Measurements from ENCODE around the gene PLCG1.

The PLCG1 gene

DNA sequence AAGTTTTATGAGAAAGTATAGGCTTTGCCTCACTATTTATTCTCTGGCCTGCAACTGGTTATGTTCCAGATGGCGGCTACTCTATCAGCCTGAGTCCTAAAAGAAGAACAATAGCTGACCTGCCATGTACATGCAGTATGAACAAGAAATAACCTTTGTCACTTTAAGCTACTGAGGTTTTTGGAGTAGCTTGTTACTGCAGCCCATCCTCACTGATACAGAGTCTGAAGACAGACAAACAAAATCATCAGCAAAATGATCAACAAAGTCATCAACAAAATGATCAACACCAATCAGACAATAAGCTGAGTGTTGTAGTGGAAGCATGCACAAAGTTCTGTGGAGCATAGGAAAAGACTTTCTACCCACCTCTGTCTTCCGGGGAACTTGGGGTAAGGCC lies 82.5 kb downstream of the PLCG1 start:
- DNase-seq = no peak

DNA sequence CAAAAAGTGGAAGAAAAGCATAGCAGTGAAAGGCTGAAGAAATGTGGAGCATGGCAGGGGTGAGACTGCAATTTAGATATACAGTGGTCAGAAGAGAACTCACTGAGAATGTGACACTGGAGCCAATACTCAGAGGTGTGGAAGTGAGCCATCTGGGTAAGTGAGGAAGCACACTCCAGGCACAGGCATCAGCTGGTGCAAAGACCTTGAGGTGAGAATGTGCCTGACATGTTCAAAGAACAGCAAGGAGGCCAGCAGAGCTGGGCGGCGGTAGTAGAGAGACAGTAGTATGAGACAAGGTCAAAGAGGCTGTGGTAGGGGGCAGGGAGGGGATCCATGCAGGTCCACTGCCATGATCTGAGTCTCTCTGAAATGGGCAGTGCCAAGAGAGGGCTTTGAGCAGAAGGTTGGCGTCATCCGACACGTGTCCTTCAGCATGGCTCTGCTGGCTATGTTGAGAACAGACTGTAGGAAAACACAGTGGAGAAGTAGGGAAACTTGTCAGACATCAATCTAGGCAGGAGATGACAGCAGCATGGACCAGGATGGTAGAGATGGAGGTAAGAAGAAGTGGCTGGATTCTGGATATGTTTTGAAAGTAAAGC lies 84.4 kb downstream of the PLCG1 start:
- DNase-seq = no peak

DNA sequence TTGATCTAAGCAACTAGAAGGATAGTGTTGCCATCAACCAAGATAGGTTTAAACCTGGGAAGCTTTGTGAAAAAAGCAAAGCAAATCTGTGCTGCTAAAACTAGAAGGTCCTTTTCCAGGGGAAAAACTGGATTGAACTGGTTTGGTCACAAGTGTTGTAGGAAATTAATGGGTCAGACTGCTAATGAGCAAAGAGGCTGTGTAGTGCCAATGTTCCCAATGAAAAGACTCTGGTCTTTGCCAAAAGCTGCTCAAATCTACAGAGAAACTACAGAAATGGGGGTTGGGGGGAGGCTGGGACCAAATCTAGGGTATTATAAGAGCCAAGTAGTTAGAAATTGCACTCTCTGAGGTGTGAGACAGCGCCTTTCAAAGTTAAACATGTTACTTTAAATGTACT lies 85.0 kb downstream of the PLCG1 start:
- DNase-seq = no peak

DNA sequence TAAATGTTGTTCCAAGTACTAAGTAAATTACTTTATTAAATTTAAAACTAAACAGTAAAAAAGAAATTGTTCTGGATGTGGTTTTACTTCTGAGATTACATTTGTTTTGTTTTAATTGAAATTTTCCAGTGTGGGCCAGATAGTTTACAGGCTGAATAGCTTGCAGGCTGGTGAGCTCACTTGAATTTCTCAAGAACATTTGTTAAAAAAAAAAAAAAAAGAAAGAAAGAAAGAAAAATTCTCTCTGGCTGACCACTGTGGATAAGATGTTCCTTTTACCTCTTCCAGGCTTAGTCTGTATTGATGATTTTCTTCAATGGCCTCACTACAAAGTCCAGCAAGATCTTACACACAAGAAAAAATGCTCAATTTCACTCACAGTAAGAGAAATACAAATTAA lies 85.4 kb downstream of the PLCG1 start:
- DNase-seq = no peak

DNA sequence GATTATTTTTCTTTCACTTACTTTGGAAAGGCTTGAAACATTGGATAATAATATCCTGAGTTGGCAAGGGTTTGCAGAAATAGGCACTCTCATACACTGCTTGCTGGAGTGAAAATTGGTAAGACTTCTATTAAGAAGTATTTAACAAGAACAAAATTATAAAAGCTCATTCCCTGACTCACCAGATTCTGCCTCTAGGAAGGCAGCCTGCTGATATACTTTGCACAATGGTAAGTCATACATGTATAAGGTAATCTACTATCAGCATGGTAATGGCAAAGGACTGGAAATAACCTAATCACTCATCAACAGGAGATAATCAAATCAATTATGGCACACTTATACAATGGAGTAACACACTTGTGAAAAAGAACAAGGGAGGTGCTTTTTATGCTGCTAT lies 85.8 kb downstream of the PLCG1 start:
- no peak for DNase-seq

DNA sequence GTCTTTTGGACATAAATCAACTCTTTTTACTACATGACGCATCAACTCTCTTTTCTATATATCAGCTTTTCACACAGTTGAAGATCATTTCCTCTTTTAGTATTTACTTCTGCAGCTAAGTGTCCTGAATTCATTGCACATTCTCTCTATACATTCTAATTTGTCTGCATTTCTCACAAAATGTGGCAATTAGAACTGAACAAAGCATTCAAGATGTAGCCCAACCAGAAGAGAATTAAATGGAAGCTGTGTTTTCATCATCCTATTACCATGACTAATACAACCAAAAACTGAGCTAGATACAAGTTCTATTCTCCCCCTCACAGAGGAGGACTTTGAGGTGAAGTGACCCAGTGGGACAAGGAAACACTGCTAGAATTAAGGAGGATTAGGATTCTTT lies 86.9 kb downstream of the PLCG1 start:
- DNase-seq = no peak

DNA sequence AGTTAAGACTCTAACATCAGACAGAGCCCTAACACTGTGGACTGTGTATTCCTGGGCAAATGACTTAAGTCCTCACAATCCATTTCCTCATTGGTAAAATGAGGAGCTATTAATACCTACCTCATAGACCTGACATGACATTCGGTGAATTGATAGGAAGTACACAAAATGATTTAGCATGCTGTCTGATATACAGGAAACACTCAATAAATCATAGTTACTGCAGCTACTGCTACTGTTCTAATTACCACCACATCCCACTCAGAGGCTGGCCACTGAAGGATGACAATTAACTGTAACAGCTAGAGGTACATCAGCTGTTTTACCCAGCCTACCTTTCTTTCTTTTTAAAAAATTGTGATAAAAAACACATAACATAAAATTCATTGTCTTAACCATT lies 87.7 kb downstream of the PLCG1 start:
- DNase-seq = no peak

DNA sequence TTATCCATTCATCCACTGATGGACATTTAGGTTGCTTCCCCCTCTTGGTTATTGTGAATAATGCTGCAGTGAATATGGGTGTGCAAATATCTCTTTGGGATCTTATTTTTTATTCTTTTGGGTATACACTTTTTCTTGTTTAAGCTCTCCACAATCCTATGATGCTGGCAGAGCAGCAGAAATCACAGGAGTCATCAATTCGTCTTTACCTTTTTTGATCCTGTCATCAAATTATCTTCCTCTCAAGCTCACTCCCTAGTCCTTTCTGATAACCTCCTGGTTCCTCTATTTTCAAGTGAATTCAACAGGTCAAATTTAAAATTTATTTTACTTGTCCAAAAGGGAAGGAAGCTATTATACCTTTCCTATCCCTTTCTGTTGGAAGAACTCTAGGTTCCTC lies 89.1 kb downstream of the PLCG1 start:
- DNase-seq = no peak

All from CD4-positive, alpha-beta T cell treated with Interleukin-6 for 4 hours (primary cell).